IMR-90 (cell line): ENCODE measurements around the gene PCCA. TPM values are rescaled to one million over a fixed set of nuclear protein-coding genes. Genes with fewer than 3 reads are reported as not detected.

Experiments
- ATAC-seq: fragments of 200-7000 bp; cut with Tn5 transposase; 2 replicates; pipeline ENCODE4 v1.9.1; 2020; ENCODE audit warnings: low read depth, mild to moderate bottlenecking, moderate library complexity
- BruUV-seq: library from RNA; stranded (reverse); fragments of 400-500 nt; replicated peaks from 2 replicates; lab custom pipeline; 2021; lab: Mats Ljungman, UMichigan
- CTCF ChIA-PET: fragments of 300-600 bp; formaldehyde crosslinking; extraction: SDS; loops from one replicate; lab custom pipeline; 2021; ENCODE audit warnings: antibody characterized with exemption; lab: Yijun Ruan, JAX
- POLR2A ChIA-PET: fragments of 300-600 bp; sonication (Branson Sonifier 250); formaldehyde crosslinking; loops from one replicate; lab custom pipeline; 2022; ENCODE audit warnings: antibody characterized with exemption; ENCODE audit not compliant: unreplicated experiment; lab: Charles Lee
- DNase-seq: peaks from one replicate; pipeline ENCODE4 v3.0.0; 2013
- H2AFZ ChIP-seq: replicated peaks from 2 replicates; pipeline ENCODE3; 2013; ENCODE audit warnings: low read length, mild to moderate bottlenecking; ENCODE audit not compliant: poor library complexity
- H2AK5ac ChIP-seq: 2 replicates; pipeline ENCODE4 v1.6.1; 2013; ENCODE audit warnings: low read depth, low read length, inconsistent platforms
- H2AK9ac ChIP-seq: replicated peaks from 2 replicates; pipeline ENCODE3; 2013; ENCODE audit warnings: mild to moderate bottlenecking, low read depth, low read length, moderate library complexity; ENCODE audit not compliant: poor library complexity
- H2BK120ac ChIP-seq: 2 replicates; pipeline ENCODE4 v1.6.1; 2013; ENCODE audit warnings: low read depth, low read length, inconsistent platforms
- H2BK15ac ChIP-seq: 3 replicates; pipeline ENCODE4 v1.6.1; 2013; ENCODE audit warnings: low read depth, low read length, inconsistent platforms
- H2BK20ac ChIP-seq: 2 replicates; pipeline ENCODE4 v1.6.1; 2013; ENCODE audit warnings: low read depth, mild to moderate bottlenecking, inconsistent platforms, low read length, moderate library complexity
- H2BK5ac ChIP-seq: 2 replicates; pipeline ENCODE4 v1.6.1; 2013; ENCODE audit warnings: mild to moderate bottlenecking, low read depth, low read length, inconsistent platforms; ENCODE audit not compliant: poor library complexity, severe bottlenecking
- H3K14ac ChIP-seq: replicated peaks from 2 replicates; pipeline ENCODE4 v1.6.1; 2013; ENCODE audit warnings: low read depth, low read length, inconsistent platforms
- H3K18ac ChIP-seq: 2 replicates; pipeline ENCODE4 v1.6.1; 2013; ENCODE audit warnings: low read depth, low read length, control low read depth
- H3K23ac ChIP-seq: 2 replicates; pipeline ENCODE4 v1.6.1; 2013; ENCODE audit warnings: low read depth, low read length, inconsistent platforms
- H3K27ac ChIP-seq: 2 replicates; pipeline ENCODE4 v1.5.1; 2013; ENCODE audit warnings: mild to moderate bottlenecking, control low read depth, low read length; ENCODE audit not compliant: insufficient read depth
- H3K27me3 ChIP-seq: 2 replicates; pipeline ENCODE4 v1.6.1; 2013; ENCODE audit warnings: low read length; ENCODE audit not compliant: control insufficient read depth, insufficient read depth
- H3K36me3 ChIP-seq: 2 replicates; pipeline ENCODE4 v1.6.1; 2013; ENCODE audit warnings: low read length, mixed read lengths; ENCODE audit not compliant: control insufficient read depth, insufficient read depth
- H3K4ac ChIP-seq: 2 replicates; pipeline ENCODE4 v1.6.1; 2013; ENCODE audit warnings: low read depth, low read length, inconsistent platforms
- H3K4me1 ChIP-seq: 2 replicates; pipeline ENCODE4 v1.6.1; 2013; ENCODE audit warnings: low read length, mixed read lengths; ENCODE audit not compliant: control insufficient read depth, insufficient read depth
- H3K4me2 ChIP-seq: 2 replicates; pipeline ENCODE4 v1.6.1; 2013; ENCODE audit warnings: low read depth, mild to moderate bottlenecking, control low read depth, low read length, moderate library complexity
- H3K4me3 ChIP-seq: 2 replicates; pipeline ENCODE4 v1.5.1; 2013; ENCODE audit warnings: low read depth, mild to moderate bottlenecking, control low read depth, low read length, moderate library complexity; ENCODE audit not compliant: insufficient read depth
- H3K56ac ChIP-seq: 2 replicates; pipeline ENCODE4 v1.6.1; 2013; ENCODE audit warnings: low read length, inconsistent platforms; ENCODE audit not compliant: insufficient read depth; ENCODE audit errors: extremely low read depth
- H3K79me1 ChIP-seq, 2 experiments: 2 replicates each; pipeline ENCODE4 v1.6.1; 2013; ENCODE audit warnings: low read length in 2 of 2, inconsistent platforms in 1 of 2, low read depth in 1 of 2
- H3K9ac ChIP-seq: 2 replicates; pipeline ENCODE4 v1.6.1; 2013; ENCODE audit warnings: low read depth, low read length, control low read depth
- H3K9me1 ChIP-seq: 2 replicates; pipeline ENCODE4 v1.6.1; 2013; ENCODE audit warnings: low read length, inconsistent platforms; ENCODE audit not compliant: insufficient read depth
- H3K9me3 ChIP-seq: 2 replicates; pipeline ENCODE4 v1.6.1; 2013; ENCODE audit warnings: low read length; ENCODE audit not compliant: control insufficient read depth, insufficient read depth
- H4K20me1 ChIP-seq: 2 replicates; pipeline ENCODE4 v1.6.1; 2013; ENCODE audit warnings: low read length, inconsistent platforms; ENCODE audit not compliant: insufficient read depth
- H4K5ac ChIP-seq: 2 replicates; pipeline ENCODE4 v1.6.1; 2013; ENCODE audit warnings: mild to moderate bottlenecking, low read depth, low read length, control low read depth
- H4K8ac ChIP-seq, 2 experiments: 2 replicates each; pipeline ENCODE4 v1.6.1; 2013; ENCODE audit warnings: low read depth in 2 of 2, low read length in 2 of 2, control low read depth in 1 of 2, inconsistent platforms in 1 of 2
- H4K91ac ChIP-seq: 2 replicates; pipeline ENCODE4 v1.6.1; 2013; ENCODE audit warnings: low read depth, low read length, inconsistent platforms; ENCODE audit not compliant: insufficient read depth
- BHLHE40 ChIP-seq: fragments of 150-350 bp; IDR thresholded peaks from 2 replicates; pipeline ENCODE4 v1.6.1; 2016; ENCODE audit warnings: mild to moderate bottlenecking, low read depth, low read length
- CEBPB ChIP-seq: IDR thresholded peaks from 2 replicates; pipeline ENCODE4 v1.6.1; 2012; ENCODE audit warnings: low read depth, low read length, improper control_type of control experiment
- CHD1 ChIP-seq: IDR thresholded peaks from 2 replicates; pipeline ENCODE4 v1.6.1; 2012; ENCODE audit warnings: low read depth, low read length, improper control_type of control experiment
- FOS ChIP-seq: fragments of 150-350 bp; IDR thresholded peaks from 2 replicates; pipeline ENCODE4 v1.6.1; 2016; ENCODE audit warnings: low read depth, low read length
- MAFK ChIP-seq: IDR thresholded peaks from 2 replicates; pipeline ENCODE4 v1.6.1; 2012; ENCODE audit warnings: low read depth, low read length, improper control_type of control experiment
- MAZ ChIP-seq: IDR thresholded peaks from 2 replicates; pipeline ENCODE4 v1.6.1; 2012; ENCODE audit warnings: low read depth, mild to moderate bottlenecking, low read length, improper control_type of control experiment, moderate library complexity, borderline replicate concordance
- MXI1 ChIP-seq: IDR thresholded peaks from 2 replicates; pipeline ENCODE4 v1.6.1; 2012; ENCODE audit warnings: low read depth, mild to moderate bottlenecking, low read length, moderate library complexity, borderline replicate concordance
- NFE2L2 ChIP-seq: fragments of 150-350 bp; IDR thresholded peaks from 2 replicates; pipeline ENCODE4 v1.6.1; 2016; ENCODE audit warnings: low read depth, mild to moderate bottlenecking, low read length
- POLR2A ChIP-seq: IDR thresholded peaks from 2 replicates; pipeline ENCODE4 v1.6.1; 2012; ENCODE audit warnings: mild to moderate bottlenecking, low read depth, low read length
- RAD21 ChIP-seq: IDR thresholded peaks from 2 replicates; pipeline ENCODE4 v1.6.1; 2012; ENCODE audit warnings: low read length, improper control_type of control experiment
- RCOR1 ChIP-seq: IDR thresholded peaks from 2 replicates; pipeline ENCODE4 v1.6.1; 2012; ENCODE audit warnings: mild to moderate bottlenecking, low read length, improper control_type of control experiment; ENCODE audit not compliant: insufficient replicate concordance
- RFX5 ChIP-seq: IDR thresholded peaks from 2 replicates; pipeline ENCODE4 v1.8.0; 2012; ENCODE audit warnings: low read depth, mild to moderate bottlenecking, low read length, moderate library complexity
- SMC3 ChIP-seq: fragments of 150-350 bp; IDR thresholded peaks from 2 replicates; pipeline ENCODE4 v1.6.1; 2016; ENCODE audit warnings: low read depth, mild to moderate bottlenecking, antibody characterized with exemption, low read length, moderate library complexity
- WGBS, 2 experiments: methylation state at CpG; one replicate each; pipeline versions ENCODE4 v1.1.5 to v1.1.7; 2013; ENCODE audit warnings: missing lambda C conversion rate in 2 of 2; ENCODE audit not compliant: insufficient read length in 1 of 2; ENCODE audit errors: extremely low coverage in 2 of 2; 5-methylcytosine and 5-hydroxymethylcytosine counted together
- dilution Hi-C: fragments of 300-500 bp; cut with HindIII; formaldehyde crosslinking; loops from one replicate; pipeline ENCODE4 v1.14.3; 2018; ENCODE audit warnings: low sequenced_read_pairs; ENCODE audit not compliant: unreplicated experiment
- in situ Hi-C: fragments of 300-500 bp; cut with MboI; formaldehyde crosslinking; loops from 3 replicates; pipeline ENCODE4 v1.14.3; 2019; ENCODE audit warnings: low sequenced_read_pairs, inconsistent platforms, mixed read lengths
- intact Hi-C: fragments of 100-400 bp; cut with micrococcal nuclease; formaldehyde crosslinking; loops from 2 replicates; pipeline ENCODE4 v1.10.0; 2022
- polyA plus RNA-seq, 3 experiments: library from polyadenylated mRNA; depleted of rRNA; stranded (reverse); fragments of >200 nt; gene quantifications; 2 replicates each; pipeline ENCODE4 v1.2.3, GENCODE V29; 2012; ENCODE audit warnings: low replicate concordance in 1 of 3
- total RNA-seq: library from RNA; depleted of rRNA; stranded (reverse); fragments of >200 nt; gene quantifications from 2 replicates; pipeline ENCODE4 v1.2.3, GENCODE V29; 2012
- TF ChIP-seq, protein P1 (sequence below): fragments of 150-350 bp; IDR thresholded peaks from 2 replicates; pipeline ENCODE4 v1.6.1; 2016; ENCODE audit warnings: low read depth, mild to moderate bottlenecking, low read length, moderate library complexity, borderline replicate concordance
- TF ChIP-seq, protein P2 (sequence below): fragments of 150-350 bp; IDR thresholded peaks from 2 replicates; pipeline ENCODE4 v1.6.1; 2017; ENCODE audit warnings: mild to moderate bottlenecking, antibody characterized with exemption, low read length, low read depth
- TF ChIP-seq, protein P3 (sequence below): conservative IDR thresholded peaks from 2 replicates; pipeline ENCODE4 v1.5.1; 2012; ENCODE audit warnings: mild to moderate bottlenecking, low read depth, low read length, improper control_type of control experiment

The PCCA gene
- total and polyA plus RNA-seq, 2 of the 4 experiments (the other 2 are of a cell fraction) = 7.6 to 24.0 TPM

DNA sequence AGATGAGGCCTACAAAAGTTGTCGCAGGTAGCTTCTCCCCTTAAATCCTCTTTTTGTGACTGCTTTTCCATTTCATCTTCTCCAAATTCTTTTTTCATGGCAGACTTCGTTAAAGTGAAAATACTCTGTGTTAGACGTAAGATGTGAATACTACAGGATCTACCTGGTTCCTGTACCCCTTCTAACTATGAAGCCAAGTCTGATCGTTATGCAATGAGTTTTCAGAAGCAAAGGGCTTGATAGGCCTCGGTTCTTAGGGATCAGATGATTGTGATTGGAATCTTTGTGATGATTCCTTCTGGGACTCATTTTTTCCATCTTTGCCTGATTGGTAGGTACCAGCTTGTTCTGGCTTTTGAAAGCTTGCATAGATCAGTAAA is 86.9 kb downstream of the PCCA start:
- Histone ChIP-seq H2AK9ac (no peak overlapping the region), H4K5ac (no peak overlapping the region), H3K79me1 (peaks cover 15 to 18% of the 10 kb centered on the region in 2 experiments), H3K9me3 (no peaks in the 10 kb centered on the region), H3K9ac (no peak overlapping the region), H3K27me3 (no peaks in the 10 kb centered on the region), H2BK120ac (no peak overlapping the region), H3K23ac (no peak overlapping the region), H2BK5ac (no peak overlapping the region), H3K4me3 (no peak overlapping the region), H3K4me2 (no peak overlapping the region; the same call in 1 of the 2 replicates), H2BK15ac (no peak overlapping the region), H2BK20ac (no peak overlapping the region), H3K56ac (no peak overlapping the region), H2AFZ (no peak overlapping the region), H3K4ac (no peak overlapping the region), H4K8ac (no peak overlapping the region), H3K36me3 (no peaks in the 10 kb centered on the region), H3K14ac (no peak overlapping the region), H2AK5ac (no peak overlapping the region), H3K9me1 (peaks cover 5% of the 10 kb centered on the region; the same call in 1 of the 2 replicates), H4K20me1 (0 out of 2 replicates have a peak, but pooled peaks cover 5% of the 10 kb centered on the region), H3K4me1 (peaks cover 8% of the 10 kb centered on the region; the same call in 1 of the 2 replicates), H4K91ac (no peak overlapping the region), H3K18ac (peak overlapping the region; percentile 74; the same call in 1 of the 2 replicates), H3K27ac (no peak overlapping the region)
- ChIA-PET CTCF (no interaction called here), POLR2A (no interaction called here)
- intact Hi-C loops (no loop called here), in situ Hi-C loops (no loop called here), dilution Hi-C loops (no loop called here)
- WGBS, 2 experiments = 94% methylated on average over 2 of the region's 5 CpGs; no CpG with 5 or more reads in 1 of the 2 experiments
- DNase-seq (no peak), ATAC-seq (no peak)
- no TSS peak for BruUV-seq
- TF ChIP-seq BHLHE40 = no peak
- no peak for TF ChIP-seq RCOR1
- TF ChIP-seq, protein P1, sequence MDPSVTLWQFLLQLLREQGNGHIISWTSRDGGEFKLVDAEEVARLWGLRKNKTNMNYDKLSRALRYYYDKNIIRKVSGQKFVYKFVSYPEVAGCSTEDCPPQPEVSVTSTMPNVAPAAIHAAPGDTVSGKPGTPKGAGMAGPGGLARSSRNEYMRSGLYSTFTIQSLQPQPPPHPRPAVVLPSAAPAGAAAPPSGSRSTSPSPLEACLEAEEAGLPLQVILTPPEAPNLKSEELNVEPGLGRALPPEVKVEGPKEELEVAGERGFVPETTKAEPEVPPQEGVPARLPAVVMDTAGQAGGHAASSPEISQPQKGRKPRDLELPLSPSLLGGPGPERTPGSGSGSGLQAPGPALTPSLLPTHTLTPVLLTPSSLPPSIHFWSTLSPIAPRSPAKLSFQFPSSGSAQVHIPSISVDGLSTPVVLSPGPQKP = no peak
- TF ChIP-seq, protein P2, sequence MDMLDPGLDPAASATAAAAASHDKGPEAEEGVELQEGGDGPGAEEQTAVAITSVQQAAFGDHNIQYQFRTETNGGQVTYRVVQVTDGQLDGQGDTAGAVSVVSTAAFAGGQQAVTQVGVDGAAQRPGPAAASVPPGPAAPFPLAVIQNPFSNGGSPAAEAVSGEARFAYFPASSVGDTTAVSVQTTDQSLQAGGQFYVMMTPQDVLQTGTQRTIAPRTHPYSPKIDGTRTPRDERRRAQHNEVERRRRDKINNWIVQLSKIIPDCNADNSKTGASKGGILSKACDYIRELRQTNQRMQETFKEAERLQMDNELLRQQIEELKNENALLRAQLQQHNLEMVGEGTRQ = no peak
- no peak for TF ChIP-seq CHD1
- no peak for TF ChIP-seq FOS
- no peak for TF ChIP-seq NFE2L2
- TF ChIP-seq CEBPB = no peak
- TF ChIP-seq, protein P3, sequence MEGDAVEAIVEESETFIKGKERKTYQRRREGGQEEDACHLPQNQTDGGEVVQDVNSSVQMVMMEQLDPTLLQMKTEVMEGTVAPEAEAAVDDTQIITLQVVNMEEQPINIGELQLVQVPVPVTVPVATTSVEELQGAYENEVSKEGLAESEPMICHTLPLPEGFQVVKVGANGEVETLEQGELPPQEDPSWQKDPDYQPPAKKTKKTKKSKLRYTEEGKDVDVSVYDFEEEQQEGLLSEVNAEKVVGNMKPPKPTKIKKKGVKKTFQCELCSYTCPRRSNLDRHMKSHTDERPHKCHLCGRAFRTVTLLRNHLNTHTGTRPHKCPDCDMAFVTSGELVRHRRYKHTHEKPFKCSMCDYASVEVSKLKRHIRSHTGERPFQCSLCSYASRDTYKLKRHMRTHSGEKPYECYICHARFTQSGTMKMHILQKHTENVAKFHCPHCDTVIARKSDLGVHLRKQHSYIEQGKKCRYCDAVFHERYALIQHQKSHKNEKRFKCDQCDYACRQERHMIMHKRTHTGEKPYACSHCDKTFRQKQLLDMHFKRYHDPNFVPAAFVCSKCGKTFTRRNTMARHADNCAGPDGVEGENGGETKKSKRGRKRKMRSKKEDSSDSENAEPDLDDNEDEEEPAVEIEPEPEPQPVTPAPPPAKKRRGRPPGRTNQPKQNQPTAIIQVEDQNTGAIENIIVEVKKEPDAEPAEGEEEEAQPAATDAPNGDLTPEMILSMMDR = no peak
- TF ChIP-seq POLR2A = no peak
- TF ChIP-seq RAD21 = no peak
- no peak for TF ChIP-seq MAZ
- TF ChIP-seq MXI1 = no peak
- TF ChIP-seq SMC3 = no peak
- TF ChIP-seq RFX5 = no peak
- TF ChIP-seq MAFK = no peak
